ENCODE data around the gene FMNL2.

DNA sequence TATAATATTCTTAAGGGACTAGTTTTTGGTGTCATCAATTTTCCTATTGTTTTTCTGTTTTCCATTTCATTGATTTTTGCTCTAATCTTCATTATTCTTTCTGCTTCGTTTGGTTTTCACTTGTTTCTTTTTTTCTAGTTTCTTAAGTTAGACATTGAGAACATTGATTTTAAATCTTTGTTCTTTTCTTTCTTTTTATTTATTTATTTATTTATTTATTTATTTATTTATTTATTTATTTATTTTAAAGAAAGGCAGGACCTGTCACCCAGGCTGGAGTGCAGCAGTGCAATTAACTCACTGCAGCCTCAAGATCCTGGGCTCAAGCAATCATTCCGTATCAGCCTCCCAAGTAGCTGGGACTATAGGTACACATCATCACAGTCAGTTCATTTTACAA, 7.0 kb upstream of the FMNL2 start:
- TF ChIP-seq, protein P1, sequence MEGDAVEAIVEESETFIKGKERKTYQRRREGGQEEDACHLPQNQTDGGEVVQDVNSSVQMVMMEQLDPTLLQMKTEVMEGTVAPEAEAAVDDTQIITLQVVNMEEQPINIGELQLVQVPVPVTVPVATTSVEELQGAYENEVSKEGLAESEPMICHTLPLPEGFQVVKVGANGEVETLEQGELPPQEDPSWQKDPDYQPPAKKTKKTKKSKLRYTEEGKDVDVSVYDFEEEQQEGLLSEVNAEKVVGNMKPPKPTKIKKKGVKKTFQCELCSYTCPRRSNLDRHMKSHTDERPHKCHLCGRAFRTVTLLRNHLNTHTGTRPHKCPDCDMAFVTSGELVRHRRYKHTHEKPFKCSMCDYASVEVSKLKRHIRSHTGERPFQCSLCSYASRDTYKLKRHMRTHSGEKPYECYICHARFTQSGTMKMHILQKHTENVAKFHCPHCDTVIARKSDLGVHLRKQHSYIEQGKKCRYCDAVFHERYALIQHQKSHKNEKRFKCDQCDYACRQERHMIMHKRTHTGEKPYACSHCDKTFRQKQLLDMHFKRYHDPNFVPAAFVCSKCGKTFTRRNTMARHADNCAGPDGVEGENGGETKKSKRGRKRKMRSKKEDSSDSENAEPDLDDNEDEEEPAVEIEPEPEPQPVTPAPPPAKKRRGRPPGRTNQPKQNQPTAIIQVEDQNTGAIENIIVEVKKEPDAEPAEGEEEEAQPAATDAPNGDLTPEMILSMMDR (IDR thresholded peaks at IDR 0.05): no peak
- TF ChIP-seq POLR2A (IDR thresholded peaks at IDR 0.05): no peak

All from heart left ventricle (tissue), 13 donors.